ENCODE results near the gene TOLLIP. TPM values are rescaled to one million over a fixed set of nuclear protein-coding genes. Genes with fewer than 3 reads are reported as not detected.

Gene TOLLIP
- total and polyA plus RNA-seq, 2 of the 8 experiments (the other 6 are each of a cell fraction or from before 2014, with no cell fraction given), result 23.7 to 34.7 TPM

DNA sequence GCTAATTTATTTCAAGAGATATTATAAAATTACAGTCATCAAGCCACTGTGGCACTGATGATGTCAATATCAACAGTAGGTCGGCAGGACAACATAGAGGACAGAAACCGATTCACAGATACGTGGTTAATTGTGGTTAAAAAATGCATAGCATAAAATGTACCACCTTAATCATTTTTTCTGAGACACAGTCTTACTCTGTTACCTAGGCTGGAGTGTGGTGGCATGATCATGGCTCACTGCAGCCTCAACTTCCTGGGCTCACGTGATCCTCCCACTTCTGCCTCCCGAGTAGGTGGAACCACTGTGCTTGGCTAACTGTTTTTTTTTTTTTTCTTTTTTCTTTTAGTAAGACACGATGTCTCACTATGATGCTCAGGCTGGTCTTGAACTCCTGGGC is 21.0 kb upstream of the TOLLIP start:
- Histone ChIP-seq H3K27me3 (replicated peaks in 1 of 4; ENCODE audit: control insufficient read depth in 3 of 4, extremely low read depth in 1 of 4, insufficient read depth in 3 of 4, low read length in 3 of 4) (peaks cover 0 to 12% (median 8%) of the 10 kb centered on the region in 4 experiments; a peak in 6 of 7 replicates), H3K79me2 (ENCODE audit: control insufficient read depth in 1 of 2, insufficient read depth in 2 of 2, low read length in 2 of 2) (no peaks in the 10 kb centered on the region), H3K9ac (replicated peaks in 1 of 4; ENCODE audit: extremely low read depth in 1 of 4, low read depth in 3 of 4, low read length in 3 of 4) (no peak overlapping the region), H2AK5ac (ENCODE audit: low read depth, low read length) (no peak overlapping the region), H3K14ac (ENCODE audit: insufficient read length) (no peak overlapping the region), H3K4ac (replicated peaks; ENCODE audit: insufficient read length, low read depth, low read length) (no peak overlapping the region), H3K56ac (replicated peaks; ENCODE audit: insufficient read length, low read depth, low read length) (no peak overlapping the region), H3K27ac (ENCODE audit: low read depth, low read length) (no peak overlapping the region), H4K8ac (ENCODE audit: extremely low read depth, insufficient read depth, low read length) (no peak overlapping the region), H3K4me3 (ENCODE audit: extremely low read depth in 1 of 4, insufficient read depth in 2 of 4, low read depth in 3 of 4, low read length in 4 of 4) (no peak overlapping the region), H2BK120ac (replicated peaks; ENCODE audit: low read depth, low read length) (no peak overlapping the region), H4K20me1 (replicated peaks in 1 of 2; ENCODE audit: control insufficient read depth in 1 of 2, insufficient read depth in 2 of 2, low read length in 2 of 2) (no peaks in the 10 kb centered on the region), H3K4me2 (ENCODE audit: insufficient read depth in 1 of 2, low read depth in 2 of 2, low read length in 2 of 2) (no peak overlapping the region), H2AFZ (ENCODE audit: low read length) (no peak overlapping the region), H3K79me1 (ENCODE audit: low read depth, low read length) (no peaks in the 10 kb centered on the region), H2BK20ac (ENCODE audit: low read length) (no peak overlapping the region), H3K36me3 (ENCODE audit: control insufficient read depth in 2 of 4, insufficient read depth in 4 of 4, low read length in 3 of 4) (0 out of 8 replicates have a peak, but pooled peaks cover 0 to 3% (median 0%) of the 10 kb centered on the region in 4 experiments), H3K23me2 (ENCODE audit: low read depth, low read length) (no peaks in the 10 kb centered on the region), H4K5ac (ENCODE audit: insufficient read length, low read depth, low read length) (no peak overlapping the region), H4K91ac (replicated peaks; ENCODE audit: insufficient read length, low read length) (no peak overlapping the region), H3K18ac (ENCODE audit: extremely low read depth, low read length) (no peak overlapping the region), H2BK12ac (ENCODE audit: low read depth, low read length) (no peak overlapping the region), H2BK15ac (ENCODE audit: low read length) (no peak overlapping the region), H3K4me1 (replicated peaks in 1 of 4; ENCODE audit: control insufficient read depth in 3 of 4, insufficient read depth in 4 of 4, low read length in 3 of 4) (peaks cover 1 to 3% (median 2%) of the 10 kb centered on the region in 4 experiments; a peak in 5 of 7 replicates), H3K9me3 (ENCODE audit: insufficient read depth in 2 of 2, low read depth in 1 of 2, low read length in 1 of 2) (peaks cover 16 to 19% of the 10 kb centered on the region in 2 experiments), H2BK5ac (ENCODE audit: low read depth, low read length) (no peak overlapping the region), H3K23ac (ENCODE audit: insufficient read length) (no peak overlapping the region)
- ChIA-PET CTCF (ENCODE audit: partially characterized antibody) (interaction anchor here (1.4 kb wide), 1 partner anchor 61 kb away, joined by 3 read pairs; no protein-coding TSS in a partner anchor), POLR2A (ENCODE audit: partially characterized antibody) (no interaction called here)
- TF ChIP-seq HDAC6 (IDR thresholded peaks at IDR 0.05; ENCODE audit: low read depth, low read length) (no peak), TAF1 (IDR thresholded peaks at IDR 0.05; ENCODE audit: low read depth, low read length) (no peak), EGR1 (IDR thresholded peaks at IDR 0.05; ENCODE audit: borderline replicate concordance, low read depth, low read length) (no peak), SIRT6 (IDR thresholded peaks at IDR 0.05; ENCODE audit: low read length) (no peak), TAF7 (optimal IDR thresholded peaks at IDR 0.05; ENCODE audit: borderline replicate concordance, low read depth, low read length) (no peak), NANOG (IDR thresholded peaks at IDR 0.05; ENCODE audit: insufficient read depth, low read depth, low read length, poor library complexity, severe bottlenecking) (no peak), SUZ12 (IDR thresholded peaks at IDR 0.05; ENCODE audit: low read length) (no peak), SIX5 (IDR thresholded peaks at IDR 0.05; ENCODE audit: low read depth, low read length) (no peak), MAFK (IDR thresholded peaks at IDR 0.05; ENCODE audit: low read depth, low read length) (no peak), CBX5 (IDR thresholded peaks at IDR 0.05; ENCODE audit: low read depth, low read length) (no peak), EP300 (IDR thresholded peaks at IDR 0.05; ENCODE audit: borderline replicate concordance in 1 of 2, low read depth in 2 of 2, low read length in 2 of 2) (no peak), GABPA (IDR thresholded peaks at IDR 0.05; ENCODE audit: borderline replicate concordance, insufficient read depth, low read length) (no peak), RFX5 (IDR thresholded peaks at IDR 0.05; ENCODE audit: borderline replicate concordance, low read depth, low read length) (no peak)
- TF ChIP-seq, protein P1, sequence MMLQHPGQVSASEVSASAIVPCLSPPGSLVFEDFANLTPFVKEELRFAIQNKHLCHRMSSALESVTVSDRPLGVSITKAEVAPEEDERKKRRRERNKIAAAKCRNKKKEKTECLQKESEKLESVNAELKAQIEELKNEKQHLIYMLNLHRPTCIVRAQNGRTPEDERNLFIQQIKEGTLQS (IDR thresholded peaks at IDR 0.05; ENCODE audit: insufficient read depth, low read depth, low read length), result no peak
- 90% methylated on average over 6 of the region's 6 CpGs; no CpG with 5 or more reads in 1 of the 2 experiments for WGBS, 2 experiments (ENCODE audit: extremely low coverage in 1 of 2, insufficient coverage in 1 of 2, insufficient read length in 1 of 2, insufficient replicate concordance in 2 of 2, low coverage in 1 of 2, low lambda C conversion rate in 2 of 2, missing lambda C conversion rate in 1 of 2)
- FAIRE-seq (no peak), DNase-seq (ENCODE audit: low read depth in 1 of 2, low spot score in 2 of 2) (no peak)
